Globus pallidus (tissue), 1 donor: ENCODE results near the gene ICAM4.

ENCODE experiments used
- DNase-seq: peaks from one replicate; pipeline ENCODE4 v3.0.0-alpha.2; 2015; ENCODE audit warnings: low spot score

The ICAM4 gene

GRCh38 chr19:10291554-10292205 lies 4.9 kb downstream of the ICAM4 start:
- DNase-seq = no peak

- no peak for DNase-seq
Observed at GRCh38 chr19:10292206-10292788, 5.5 kb downstream of the ICAM4 start.

GRCh38 chr19:10292789-10293636 lies 6.3 kb downstream of the ICAM4 start:
- no peak for DNase-seq

GRCh38 chr19:10293637-10294367 lies 7.0 kb downstream of the ICAM4 start:
- no peak for DNase-seq

GRCh38 chr19:10294368-10294697 lies 7.6 kb downstream of the ICAM4 start:
- DNase-seq = no peak

GRCh38 chr19:10295305-10295846 lies 8.6 kb downstream of the ICAM4 start:
- DNase-seq = no peak

GRCh38 chr19:10295847-10296591 lies 9.3 kb downstream of the ICAM4 start:
- no peak for DNase-seq

GRCh38 chr19:10299545-10300458 lies 13.0 kb downstream of the ICAM4 start:
- DNase-seq = no peak

- peak; percentile 25 for DNase-seq
Observed at GRCh38 chr19:10305139-10305806, 18.5 kb downstream of the ICAM4 start.

GRCh38 chr19:10306327-10306726 lies 19.6 kb downstream of the ICAM4 start:
- DNase-seq = no peak

- DNase-seq = no peak
Observed at GRCh38 chr19:10309423-10309822, 22.7 kb downstream of the ICAM4 start, which contains the start of gene ZGLP1. ZGLP1 (minus strand) TSS chr19:10309815.

- DNase-seq = peak; percentile 79
Observed at GRCh38 chr19:10315335-10316214, 28.8 kb downstream of the ICAM4 start, which contains the start of gene FDX2. FDX2 (minus strand) TSS chr19:10316015; CDS start chr19:10315996, 19 bp downstream.

- no peak for DNase-seq
Observed at GRCh38 chr19:10316229-10317044, 29.7 kb downstream of the ICAM4 start.

GRCh38 chr19:10317045-10317856 lies 30.5 kb downstream of the ICAM4 start:
- DNase-seq = no peak

GRCh38 chr19:10317857-10318462 lies 31.2 kb downstream of the ICAM4 start:
- DNase-seq = no peak
